SK-N-MC (cell line): Measurements from ENCODE around the gene NCAPG2.

Source experiments
- DNase-seq: peaks from one replicate; pipeline ENCODE4 v3.0.0-alpha.2; 2011; ENCODE audit warnings: low read depth, low spot score
- H3K27ac ChIP-seq: fragments of 200-600 bp; sonication (generic); 2 replicates; pipeline ENCODE4 v1.5.1; 2016; ENCODE audit warnings: mixed run types
- H3K36me3 ChIP-seq: fragments of 200-600 bp; sonication (generic); 2 replicates; pipeline ENCODE4 v1.6.1; 2017; ENCODE audit warnings: antibody characterized with exemption, low read length, mixed read lengths; ENCODE audit not compliant: insufficient read depth
- H3K4me3 ChIP-seq: fragments of 200-600 bp; sonication (generic); 2 replicates; pipeline ENCODE4 v1.5.1; 2016
- H3K9ac ChIP-seq: fragments of 200-600 bp; sonication (generic); 2 replicates; pipeline ENCODE4 v1.8.0; 2017; ENCODE audit warnings: mixed run types, mixed read lengths; ENCODE audit not compliant: insufficient read length
- H3K9me3 ChIP-seq: fragments of 200-600 bp; sonication (generic); 2 replicates; pipeline ENCODE4 v1.6.1; 2017; ENCODE audit warnings: low read depth, mild to moderate bottlenecking, antibody characterized with exemption, low read length, moderate library complexity, mixed read lengths
- EZH2 ChIP-seq: fragments of 200-600 bp; sonication (generic); IDR thresholded peaks from one replicate; pipeline ENCODE4 v1.6.1; 2017; ENCODE audit warnings: antibody characterized with exemption
- FOXP2 ChIP-seq: optimal IDR thresholded peaks from 2 replicates; pipeline ENCODE3; 2011; ENCODE audit warnings: mild to moderate bottlenecking, moderate library complexity; ENCODE audit not compliant: insufficient read depth; ENCODE audit errors: extremely low read length, control extremely low read depth
- POLR2AphosphoS5 ChIP-seq: IDR thresholded peaks from 2 replicates; pipeline ENCODE4 v1.6.1; 2012; ENCODE audit warnings: mild to moderate bottlenecking, low read depth, low read length, borderline replicate concordance

Gene NCAPG2

DNA sequence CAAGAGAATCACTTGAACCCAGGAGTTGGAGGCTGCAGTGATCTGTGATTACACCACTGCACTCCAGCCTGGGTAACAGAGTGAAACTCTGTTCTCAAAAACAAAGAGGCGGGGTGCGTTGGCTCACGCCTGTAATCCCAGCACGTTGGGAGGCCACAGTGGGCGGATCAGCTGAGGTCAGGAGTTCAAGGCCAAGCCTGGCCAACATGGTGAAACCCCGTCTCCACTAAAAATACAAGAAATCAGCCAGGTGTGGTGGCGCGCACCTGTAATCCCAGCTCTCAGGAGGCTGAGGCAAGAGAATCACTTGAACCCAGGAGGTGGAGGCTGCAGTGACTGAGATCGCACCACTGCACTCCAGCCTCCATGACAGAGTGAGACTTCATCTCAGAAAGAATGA lies 42.4 kb upstream of the NCAPG2 start:
- H3K36me3 ChIP-seq, result no peaks in the 10 kb centered on the region; the same call in 1 of the 2 replicates
- no peak for DNase-seq
- no peak overlapping the region for H3K27ac ChIP-seq
- H3K4me3 ChIP-seq, result no peak overlapping the region
- no peaks in the 10 kb centered on the region for H3K9me3 ChIP-seq
- no peak overlapping the region for H3K9ac ChIP-seq
- TF ChIP-seq FOXP2, result no peak
- no peak for TF ChIP-seq POLR2AphosphoS5
- TF ChIP-seq EZH2, result no peak

DNA sequence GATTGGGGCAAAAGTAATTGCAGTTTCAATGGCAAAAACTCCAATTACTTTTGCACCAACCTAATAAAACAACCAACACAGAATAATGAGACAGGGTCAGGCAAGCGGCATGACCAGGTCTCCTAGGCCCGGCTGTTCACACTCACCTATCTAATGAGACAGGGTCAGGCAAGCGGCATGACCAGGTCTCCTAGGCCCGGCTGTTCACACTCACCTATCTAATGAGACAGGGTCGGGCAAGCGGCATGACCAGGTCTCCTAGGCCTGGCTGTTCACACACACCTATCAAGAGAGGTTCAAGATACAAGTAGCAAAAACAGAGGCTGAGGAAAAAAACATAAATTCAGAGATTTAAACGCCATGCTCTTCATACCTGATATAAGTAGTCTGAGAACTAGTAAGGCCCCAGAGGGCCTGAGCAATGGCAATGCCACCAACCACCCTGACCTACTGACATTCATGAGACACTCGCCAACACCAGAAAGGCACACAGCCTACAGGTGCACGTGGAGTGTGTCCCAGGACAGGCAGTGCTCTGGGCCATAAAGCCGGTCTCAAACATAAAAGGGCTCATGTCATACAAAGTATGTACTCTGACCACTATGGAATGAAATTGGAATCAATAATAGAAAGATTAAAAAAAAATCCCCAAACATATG lies 40.6 kb upstream of the NCAPG2 start:
- Histone ChIP-seq H3K27ac (no peak overlapping the region), H3K9ac (no peak overlapping the region), H3K36me3 (peaks cover 14% of the 10 kb centered on the region; the same call in 1 of the 2 replicates), H3K9me3 (no peaks in the 10 kb centered on the region), H3K4me3 (no peak overlapping the region)
- no peak for DNase-seq
- TF ChIP-seq FOXP2 (no peak), EZH2 (no peak), POLR2AphosphoS5 (no peak)

DNA sequence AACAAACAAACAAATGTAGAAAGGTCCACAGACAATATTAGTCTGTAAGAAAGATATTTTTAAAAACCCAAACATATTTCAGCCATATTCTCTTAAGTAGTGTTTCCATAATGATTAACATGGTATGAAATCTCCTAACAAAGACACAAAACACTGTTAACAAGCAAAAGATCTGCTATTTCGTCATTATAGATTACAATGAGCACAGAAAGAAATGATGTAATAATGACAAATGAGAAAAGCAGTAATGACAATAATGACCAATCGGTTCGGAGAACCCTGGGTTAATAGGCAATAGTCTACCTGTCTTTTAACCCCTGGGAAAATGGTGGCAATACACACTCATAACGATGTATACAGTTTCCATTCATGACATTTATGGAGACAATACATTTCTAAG lies 39.5 kb upstream of the NCAPG2 start:
- Histone ChIP-seq H3K9ac (no peak overlapping the region), H3K9me3 (no peaks in the 10 kb centered on the region), H3K27ac (no peak overlapping the region), H3K4me3 (no peak overlapping the region), H3K36me3 (peaks cover 17% of the 10 kb centered on the region; the same call in 1 of the 2 replicates)
- TF ChIP-seq EZH2, result no peak
- TF ChIP-seq FOXP2, result no peak
- TF ChIP-seq POLR2AphosphoS5, result no peak
- no peak for DNase-seq

DNA sequence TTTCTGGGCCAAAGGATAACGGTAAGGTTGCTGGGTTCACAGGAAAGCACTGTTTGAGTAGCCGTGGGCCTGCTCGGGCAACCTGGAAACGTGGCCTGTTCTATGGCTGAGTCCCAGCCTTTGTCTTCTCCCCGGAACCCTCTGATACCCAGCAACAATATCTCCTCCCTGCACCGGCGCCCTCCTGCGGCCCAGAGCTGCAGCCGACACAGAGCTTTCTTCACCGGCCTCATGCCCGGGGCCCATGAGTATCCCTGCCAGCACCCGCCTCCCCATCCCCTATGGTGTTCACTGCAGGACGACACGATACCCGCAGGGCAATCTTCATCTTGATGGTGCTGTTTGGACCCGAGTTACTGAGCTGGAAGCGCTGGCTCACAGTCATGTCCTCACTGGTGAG lies 38.6 kb upstream of the NCAPG2 start:
- Histone ChIP-seq H3K4me3 (no peak overlapping the region), H3K9me3 (no peaks in the 10 kb centered on the region), H3K27ac (no peak overlapping the region), H3K36me3 (peaks cover 17% of the 10 kb centered on the region; the same call in 1 of the 2 replicates), H3K9ac (no peak overlapping the region)
- TF ChIP-seq FOXP2, result no peak
- TF ChIP-seq POLR2AphosphoS5, result no peak
- no peak for TF ChIP-seq EZH2
- DNase-seq, result no peak

DNA sequence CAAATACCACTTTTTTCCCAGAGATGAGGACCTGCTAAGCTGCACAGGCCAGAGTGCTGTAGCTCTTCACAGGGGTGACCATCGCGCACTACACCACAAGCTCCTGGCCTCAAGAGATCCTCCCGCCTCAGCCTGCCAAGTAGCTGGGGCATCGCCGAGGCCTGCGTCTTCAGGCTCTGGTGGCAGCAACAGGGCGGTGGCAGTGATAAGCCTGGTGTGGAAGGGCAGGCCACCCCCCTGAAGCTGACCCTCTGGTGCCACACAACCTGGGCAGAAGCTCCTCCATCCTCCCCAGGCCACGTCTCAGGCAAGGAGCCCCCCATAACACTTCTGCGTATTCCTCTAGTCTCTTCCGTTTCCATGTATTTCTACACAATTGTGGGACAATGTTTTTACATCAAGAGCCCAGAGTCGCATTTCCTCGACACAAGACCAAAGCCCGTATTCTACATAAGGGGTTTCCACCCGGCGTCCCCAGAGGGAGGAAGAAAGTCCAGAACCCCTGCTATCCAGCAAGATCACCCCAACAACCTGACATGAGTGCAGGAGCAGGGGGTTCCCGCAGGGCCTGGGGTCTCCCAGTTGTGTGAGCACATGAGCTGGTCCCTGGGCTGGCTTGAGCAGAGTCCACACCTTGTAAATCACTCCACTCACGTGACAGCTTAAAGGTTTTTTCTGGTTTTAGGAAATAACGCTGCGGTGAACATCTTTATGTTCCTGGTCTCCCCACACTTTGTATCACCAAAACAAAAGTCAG lies 37.6 kb upstream of the NCAPG2 start:
- Histone ChIP-seq H3K36me3 (peaks cover 17% of the 10 kb centered on the region; the same call in 1 of the 2 replicates), H3K9ac (no peak overlapping the region)

DNA sequence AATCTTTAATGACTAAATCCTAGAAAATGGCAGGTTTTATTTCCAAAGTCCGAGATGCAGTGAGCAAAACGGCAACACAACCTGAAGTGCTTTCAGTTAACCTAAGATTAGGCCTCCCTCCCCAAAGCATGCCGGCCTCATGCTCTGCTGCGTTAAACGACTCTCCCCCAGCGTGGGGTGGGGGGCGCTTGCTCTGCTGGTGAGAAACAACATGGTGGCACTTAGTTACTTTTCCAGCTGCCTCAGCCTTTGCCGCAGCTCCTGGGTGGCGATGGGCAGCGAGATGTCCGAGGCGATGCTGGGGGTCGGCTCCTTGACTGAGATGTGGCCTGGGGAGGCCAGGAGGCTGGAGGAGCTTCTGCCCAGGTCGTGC lies 36.7 kb upstream of the NCAPG2 start:
- Histone ChIP-seq H3K9me3 (no peaks in the 10 kb centered on the region), H3K36me3 (peaks cover 17% of the 10 kb centered on the region; the same call in 1 of the 2 replicates), H3K27ac (no peak overlapping the region), H3K9ac (no peak overlapping the region), H3K4me3 (no peak overlapping the region)
- no peak for TF ChIP-seq FOXP2
- no peak for TF ChIP-seq EZH2
- DNase-seq, result no peak

More for the DNA sequence above, 37.6 kb upstream of the NCAPG2 start:
- DNase-seq, result no peak
- Histone ChIP-seq H3K27ac (no peak overlapping the region), H3K9me3 (no peaks in the 10 kb centered on the region), H3K4me3 (no peak overlapping the region)
- TF ChIP-seq FOXP2, result no peak
- TF ChIP-seq POLR2AphosphoS5, result no peak
- no peak for TF ChIP-seq EZH2

DNA sequence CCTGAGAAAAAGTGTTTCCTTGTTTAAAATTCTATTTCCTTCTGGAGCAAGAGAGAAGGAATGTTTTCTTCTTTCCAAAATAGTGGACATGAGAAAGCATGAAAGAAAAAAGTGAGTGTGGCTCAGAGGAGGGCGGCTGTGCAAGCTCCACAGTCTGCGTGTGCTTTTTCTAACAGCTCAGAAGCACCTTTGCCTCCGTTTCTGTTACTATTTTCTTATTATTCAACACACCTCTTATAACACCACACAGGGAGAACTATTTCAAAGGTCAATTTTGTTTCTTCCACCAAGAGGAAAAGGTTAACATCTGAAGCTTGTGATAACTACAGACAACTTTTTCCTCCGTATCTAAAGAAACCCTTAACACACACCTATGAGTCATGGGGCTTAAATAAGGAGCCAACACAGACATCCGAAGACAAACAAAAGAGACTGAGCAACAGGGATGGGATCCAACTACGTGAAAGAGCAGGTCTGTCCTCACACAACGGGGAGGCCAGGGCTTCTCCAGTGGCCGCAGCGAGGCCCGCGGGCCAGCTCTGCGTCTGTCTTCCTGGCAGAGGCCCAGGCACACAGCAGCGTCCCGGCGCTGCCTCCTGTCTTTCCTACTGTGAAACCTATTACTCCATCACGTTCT lies 36.2 kb upstream of the NCAPG2 start:
- no peak overlapping the region for H3K9ac ChIP-seq
- no peak for TF ChIP-seq POLR2AphosphoS5
- no peak for TF ChIP-seq FOXP2
- TF ChIP-seq EZH2, result no peak
- H3K4me3 ChIP-seq, result no peak overlapping the region
- H3K36me3 ChIP-seq, result peaks cover 17% of the 10 kb centered on the region; the same call in 1 of the 2 replicates
- no peak for DNase-seq
- no peak overlapping the region for H3K27ac ChIP-seq
- no peaks in the 10 kb centered on the region for H3K9me3 ChIP-seq

DNA sequence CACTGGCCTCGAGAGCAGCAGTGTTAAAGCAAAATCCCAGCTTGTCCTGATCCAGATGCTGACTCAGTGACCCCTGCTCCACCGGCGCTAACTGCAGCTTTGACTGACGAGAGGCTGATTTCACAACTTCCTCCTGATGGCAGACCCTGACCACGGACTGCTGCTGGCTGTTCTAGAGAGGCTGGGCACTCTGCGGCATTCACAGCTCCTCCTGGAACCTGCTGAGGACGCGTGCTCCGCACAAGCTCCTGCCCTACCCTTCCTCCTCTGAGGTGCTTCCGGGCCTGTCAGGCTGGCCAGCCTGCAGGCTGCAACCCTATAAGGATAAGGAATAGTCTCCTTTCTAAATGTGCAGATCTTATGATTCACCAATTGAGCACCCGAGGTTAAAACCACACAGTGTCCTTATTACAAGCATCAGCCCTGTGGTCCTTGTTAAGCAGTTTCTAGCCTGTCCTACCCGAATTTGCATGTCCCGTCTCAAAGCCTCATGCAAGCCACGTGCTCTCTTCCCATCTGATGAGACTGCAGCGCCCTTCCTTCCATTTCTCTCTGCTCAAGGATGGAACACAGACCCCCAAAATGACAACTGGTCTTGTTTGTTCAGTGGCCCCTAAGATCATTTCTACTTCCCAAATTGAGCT lies 35.5 kb upstream of the NCAPG2 start:
- H3K4me3 ChIP-seq, result no peak overlapping the region

More for the DNA sequence above, 35.5 kb upstream of the NCAPG2 start:
- H3K9me3 ChIP-seq, result no peaks in the 10 kb centered on the region
- H3K9ac ChIP-seq, result no peak overlapping the region
- DNase-seq, result no peak
- H3K36me3 ChIP-seq, result peaks cover 17% of the 10 kb centered on the region; the same call in 1 of the 2 replicates
- no peak for TF ChIP-seq POLR2AphosphoS5
- TF ChIP-seq EZH2, result no peak
- TF ChIP-seq FOXP2, result no peak
- no peak overlapping the region for H3K27ac ChIP-seq
